K562 (cell line): ENCODE data around the gene RNASET2. TPM values are rescaled to one million over a fixed set of nuclear protein-coding genes. Genes with fewer than 3 reads are reported as not detected.

Source experiments
- CCNT2 ChIP-seq: IDR thresholded peaks from 2 replicates; pipeline ENCODE4 v1.6.1; 2011; ENCODE audit warnings: borderline replicate concordance, low read depth, mild to moderate bottlenecking, moderate library complexity, mixed read lengths, low read length; ENCODE audit not compliant: insufficient read length; ENCODE audit errors: extremely low read depth
- MAZ ChIP-seq, 2 experiments: fragments of 450-650 bp in 1 of 2; sonication (generic) in 1 of 2; formaldehyde crosslinking; IDR thresholded peaks in 1 of 2; conservative IDR thresholded peaks in 1 of 2; 2 replicates each; pipeline versions ENCODE4 v1.4.0 to v1.5.0; 2020; ENCODE audit warnings: mild to moderate bottlenecking in 1 of 2, missing genetic modification reagents in 1 of 2
- POLR2AphosphoS5 ChIP-seq: IDR thresholded peaks from 2 replicates; pipeline ENCODE4 v1.6.1; 2011; ENCODE audit warnings: mild to moderate bottlenecking, low read depth, low read length, moderate library complexity; ENCODE audit not compliant: control insufficient read depth, insufficient read depth
- POLR2G ChIP-seq: fragments of 200-400 bp; formaldehyde crosslinking; IDR thresholded peaks from 2 replicates; pipeline ENCODE4 v1.6.1; 2017; ENCODE audit warnings: low read depth, mild to moderate bottlenecking, antibody characterized with exemption, low read length, moderate library complexity
- RFX5 ChIP-seq: IDR thresholded peaks from 2 replicates; pipeline ENCODE4 v1.6.1; 2011; ENCODE audit warnings: low read depth, mild to moderate bottlenecking, improper control_type of control experiment, low read length
- TAF9B ChIP-seq: fragments of 450-650 bp; IDR thresholded peaks from 2 replicates; pipeline ENCODE4 v1.6.1; 2018; ENCODE audit warnings: mild to moderate bottlenecking; ENCODE audit not compliant: partially characterized antibody
- TGIF2 ChIP-seq: sonication (generic); formaldehyde crosslinking; IDR thresholded peaks from 2 replicates; pipeline ENCODE4 v1.8.1; 2022; ENCODE audit warnings: mild to moderate bottlenecking, missing genetic modification reagents, moderate library complexity
- ZNF830 ChIP-seq: fragments of 250-450 bp; sonication (Bioruptor Pico); IDR thresholded peaks from 2 replicates; pipeline ENCODE4 v1.5.0; 2021; ENCODE audit warnings: mild to moderate bottlenecking
- polyA plus RNA-seq, 8 experiments: library from polyadenylated mRNA; depleted of rRNA in 4 of 8; stranded (reverse) in 5 of 8; unstranded in 3 of 8; fragments of >200 nt; fragmentation: Nextera tagmentation in 2 of 8; fragmentation: Illumina TruSeq in 1 of 8; extraction: Ambion mirVana in 2 of 8; extraction: Trizol in 1 of 8; gene quantifications; 2 replicates each; pipeline versions ENCODE4 v1.2.1 to v1.2.3, GENCODE V29; 2011 to 2014; ENCODE audit warnings: inconsistent platforms in 1 of 8, missing spikeins in 1 of 8
- total RNA-seq, 7 experiments: library from RNA; depleted of rRNA in 6 of 7; stranded (reverse); fragments of >200 nt in 6 of 7; fragmentation: Illumina TruSeq in 2 of 7; extraction: Trizol in 2 of 7; gene quantifications; 2 replicates each; pipeline versions ENCODE4 v1.2.1 to v1.2.3, GENCODE V29; 2011 to 2021; ENCODE audit warnings: low replicate concordance in 1 of 7
- TF ChIP-seq, protein P1 (sequence below), 2 experiments: fragments of 450-650 bp; formaldehyde crosslinking in 1 of 2; IDR thresholded peaks; 2 replicates each; pipeline versions ENCODE4 v1.4.0 to v1.6.1; 2014 to 2020; ENCODE audit warnings: mild to moderate bottlenecking in 2 of 2, borderline replicate concordance in 1 of 2, low read depth in 1 of 2
- TF ChIP-seq, protein P2 (sequence below), 3 experiments: fragments of 200-800 bp in 1 of 3; fragments of 250-450 bp in 1 of 3; fragments of 450-650 bp in 1 of 3; sonication (Bioruptor Pico) in 1 of 3; sonication (Bioruptor generic) in 1 of 3; formaldehyde crosslinking in 1 of 3; IDR thresholded peaks; 2 replicates each; pipeline versions ENCODE4 v1.6.1 to v1.8.0; 2016 to 2022; ENCODE audit warnings: mild to moderate bottlenecking in 2 of 3, missing genetic modification characterization in 2 of 3, missing compliant biosample characterization in 1 of 3, moderate library complexity in 1 of 3
- TF ChIP-seq, protein P3 (sequence below): fragments of 250-450 bp; sonication (Bioruptor Pico); IDR thresholded peaks from 2 replicates; pipeline ENCODE4 v1.8.0; 2021; ENCODE audit warnings: borderline replicate concordance, mild to moderate bottlenecking, moderate library complexity; ENCODE audit not compliant: poor library complexity, severe bottlenecking

RNASET2 gene
- total and polyA plus RNA-seq, 9 of the 15 experiments (the other 6 are each of a cell fraction or from before 2014, with no cell fraction given): 7.4 to 141 (median 91.3) TPM

DNA sequence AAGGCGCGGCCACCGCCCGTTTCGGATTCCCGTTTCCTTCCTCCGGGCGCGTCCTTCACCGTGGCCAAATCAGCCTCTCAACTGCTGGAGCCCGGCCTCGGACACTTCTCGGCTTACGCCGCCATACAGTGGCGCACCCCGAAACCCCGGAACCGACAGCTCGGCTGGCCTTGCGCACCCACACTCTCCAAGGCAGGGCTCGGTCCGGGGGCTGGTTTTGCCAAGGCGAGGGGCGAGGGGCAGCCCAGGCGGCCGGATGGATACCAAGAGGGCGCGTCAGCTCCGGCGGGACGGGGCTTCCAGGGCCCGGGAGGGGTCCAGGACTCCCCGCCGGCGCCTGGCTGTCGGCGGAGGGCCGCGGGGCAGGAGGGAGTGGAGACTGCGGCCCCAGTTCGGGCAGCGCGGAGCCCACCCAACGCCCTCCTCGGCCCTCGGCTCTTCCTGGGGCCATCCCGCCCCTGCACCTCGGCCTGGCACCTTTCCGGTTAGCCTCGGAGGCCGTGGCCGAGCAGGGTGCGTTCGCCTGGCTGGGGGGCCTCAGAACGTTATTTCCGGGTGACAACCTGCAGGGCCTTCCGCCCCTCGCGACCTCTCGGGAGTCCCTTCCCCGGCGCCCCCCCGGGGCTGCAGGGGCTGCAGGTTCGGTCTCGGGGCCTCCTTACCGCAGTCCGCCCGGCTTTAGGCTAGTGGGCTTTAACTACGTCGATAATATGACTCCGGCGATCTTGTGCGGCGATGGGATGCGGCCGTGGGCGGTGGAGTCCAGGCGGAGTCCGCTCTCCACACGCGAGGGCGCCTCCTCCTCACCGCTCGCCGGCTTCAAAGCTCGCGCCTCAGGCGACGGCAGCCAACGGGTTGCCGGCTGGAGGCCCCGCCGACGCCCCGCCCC is 42.1 kb upstream of the RNASET2 start (continued):
- TF ChIP-seq, protein P1, sequence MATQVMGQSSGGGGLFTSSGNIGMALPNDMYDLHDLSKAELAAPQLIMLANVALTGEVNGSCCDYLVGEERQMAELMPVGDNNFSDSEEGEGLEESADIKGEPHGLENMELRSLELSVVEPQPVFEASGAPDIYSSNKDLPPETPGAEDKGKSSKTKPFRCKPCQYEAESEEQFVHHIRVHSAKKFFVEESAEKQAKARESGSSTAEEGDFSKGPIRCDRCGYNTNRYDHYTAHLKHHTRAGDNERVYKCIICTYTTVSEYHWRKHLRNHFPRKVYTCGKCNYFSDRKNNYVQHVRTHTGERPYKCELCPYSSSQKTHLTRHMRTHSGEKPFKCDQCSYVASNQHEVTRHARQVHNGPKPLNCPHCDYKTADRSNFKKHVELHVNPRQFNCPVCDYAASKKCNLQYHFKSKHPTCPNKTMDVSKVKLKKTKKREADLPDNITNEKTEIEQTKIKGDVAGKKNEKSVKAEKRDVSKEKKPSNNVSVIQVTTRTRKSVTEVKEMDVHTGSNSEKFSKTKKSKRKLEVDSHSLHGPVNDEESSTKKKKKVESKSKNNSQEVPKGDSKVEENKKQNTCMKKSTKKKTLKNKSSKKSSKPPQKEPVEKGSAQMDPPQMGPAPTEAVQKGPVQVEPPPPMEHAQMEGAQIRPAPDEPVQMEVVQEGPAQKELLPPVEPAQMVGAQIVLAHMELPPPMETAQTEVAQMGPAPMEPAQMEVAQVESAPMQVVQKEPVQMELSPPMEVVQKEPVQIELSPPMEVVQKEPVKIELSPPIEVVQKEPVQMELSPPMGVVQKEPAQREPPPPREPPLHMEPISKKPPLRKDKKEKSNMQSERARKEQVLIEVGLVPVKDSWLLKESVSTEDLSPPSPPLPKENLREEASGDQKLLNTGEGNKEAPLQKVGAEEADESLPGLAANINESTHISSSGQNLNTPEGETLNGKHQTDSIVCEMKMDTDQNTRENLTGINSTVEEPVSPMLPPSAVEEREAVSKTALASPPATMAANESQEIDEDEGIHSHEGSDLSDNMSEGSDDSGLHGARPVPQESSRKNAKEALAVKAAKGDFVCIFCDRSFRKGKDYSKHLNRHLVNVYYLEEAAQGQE (IDR thresholded peaks at IDR 0.05; ENCODE audit: borderline replicate concordance): peak; percentile 27; the same call in 1 of the 2 replicates
- TF ChIP-seq, protein P1 (CRISPR knock-in tag; IDR thresholded peaks at IDR 0.05; ENCODE audit: low read depth): no peak; the same call in 1 of the 2 replicates
- TF ChIP-seq TAF9B: no peak
- TF ChIP-seq, protein P2, sequence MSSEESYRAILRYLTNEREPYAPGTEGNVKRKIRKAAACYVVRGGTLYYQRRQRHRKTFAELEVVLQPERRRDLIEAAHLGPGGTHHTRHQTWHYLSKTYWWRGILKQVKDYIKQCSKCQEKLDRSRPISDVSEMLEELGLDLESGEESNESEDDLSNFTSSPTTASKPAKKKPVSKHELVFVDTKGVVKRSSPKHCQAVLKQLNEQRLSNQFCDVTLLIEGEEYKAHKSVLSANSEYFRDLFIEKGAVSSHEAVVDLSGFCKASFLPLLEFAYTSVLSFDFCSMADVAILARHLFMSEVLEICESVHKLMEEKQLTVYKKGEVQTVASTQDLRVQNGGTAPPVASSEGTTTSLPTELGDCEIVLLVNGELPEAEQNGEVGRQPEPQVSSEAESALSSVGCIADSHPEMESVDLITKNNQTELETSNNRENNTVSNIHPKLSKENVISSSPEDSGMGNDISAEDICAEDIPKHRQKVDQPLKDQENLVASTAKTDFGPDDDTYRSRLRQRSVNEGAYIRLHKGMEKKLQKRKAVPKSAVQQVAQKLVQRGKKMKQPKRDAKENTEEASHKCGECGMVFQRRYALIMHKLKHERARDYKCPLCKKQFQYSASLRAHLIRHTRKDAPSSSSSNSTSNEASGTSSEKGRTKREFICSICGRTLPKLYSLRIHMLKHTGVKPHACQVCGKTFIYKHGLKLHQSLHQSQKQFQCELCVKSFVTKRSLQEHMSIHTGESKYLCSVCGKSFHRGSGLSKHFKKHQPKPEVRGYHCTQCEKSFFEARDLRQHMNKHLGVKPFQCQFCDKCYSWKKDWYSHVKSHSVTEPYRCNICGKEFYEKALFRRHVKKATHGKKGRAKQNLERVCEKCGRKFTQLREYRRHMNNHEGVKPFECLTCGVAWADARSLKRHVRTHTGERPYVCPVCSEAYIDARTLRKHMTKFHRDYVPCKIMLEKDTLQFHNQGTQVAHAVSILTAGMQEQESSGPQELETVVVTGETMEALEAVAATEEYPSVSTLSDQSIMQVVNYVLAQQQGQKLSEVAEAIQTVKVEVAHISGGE (CRISPR knock-in tag; IDR thresholded peaks at IDR 0.05): 0 out of 6 replicates have a peak, but pooled peaks of 1 of the 3 experiments have one; percentile 5
- TF ChIP-seq CCNT2: peak; percentile 43
- TF ChIP-seq POLR2AphosphoS5: peak; percentile 39; the same call in 1 of the 2 replicates
- peak; percentile 17 for TF ChIP-seq TGIF2
- TF ChIP-seq POLR2G: peak; percentile 89
- TF ChIP-seq, protein P3, sequence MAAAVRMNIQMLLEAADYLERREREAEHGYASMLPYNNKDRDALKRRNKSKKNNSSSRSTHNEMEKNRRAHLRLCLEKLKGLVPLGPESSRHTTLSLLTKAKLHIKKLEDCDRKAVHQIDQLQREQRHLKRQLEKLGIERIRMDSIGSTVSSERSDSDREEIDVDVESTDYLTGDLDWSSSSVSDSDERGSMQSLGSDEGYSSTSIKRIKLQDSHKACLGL (CRISPR knock-in tag): peak; percentile 31
- TF ChIP-seq MAZ (CRISPR knock-in tag; conservative IDR thresholded peaks at IDR 0.05 in 1 of 2, IDR thresholded peaks at IDR 0.05 in 1 of 2): peak; percentile 13 to 44; a peak in 1 of 4 replicates
- no peak for TF ChIP-seq RFX5
- TF ChIP-seq ZNF830: peak; percentile 78; the same call in 1 of the 2 replicates
